Superior temporal gyrus (tissue), 1 donor: ENCODE measurements around the gene NANP.

ENCODE experiments used
- DNase-seq: peaks from one replicate; pipeline ENCODE4 v3.0.0-alpha.2; 2016; ENCODE audit errors: extremely low spot score

The NANP gene

DNA sequence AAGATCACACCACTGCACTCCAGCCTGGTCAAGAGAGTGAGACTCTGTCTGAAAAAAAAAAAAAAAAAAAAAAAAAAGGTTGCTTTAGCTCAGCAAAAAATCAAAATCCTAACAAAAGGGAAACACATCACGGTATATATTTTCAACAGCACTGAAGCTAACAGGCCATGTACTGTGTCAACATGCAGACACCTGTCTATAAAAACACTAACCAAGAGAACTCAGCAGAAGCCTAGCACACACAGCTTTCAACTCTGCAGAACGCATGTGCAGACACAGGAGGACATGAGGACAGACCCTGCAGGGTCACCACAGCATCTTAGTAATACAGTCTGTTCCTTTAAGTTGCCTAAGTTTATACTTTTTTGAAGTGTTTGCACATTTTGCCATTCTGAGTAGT is 52.0 kb downstream of the NANP start:
- DNase-seq = no peak

DNA sequence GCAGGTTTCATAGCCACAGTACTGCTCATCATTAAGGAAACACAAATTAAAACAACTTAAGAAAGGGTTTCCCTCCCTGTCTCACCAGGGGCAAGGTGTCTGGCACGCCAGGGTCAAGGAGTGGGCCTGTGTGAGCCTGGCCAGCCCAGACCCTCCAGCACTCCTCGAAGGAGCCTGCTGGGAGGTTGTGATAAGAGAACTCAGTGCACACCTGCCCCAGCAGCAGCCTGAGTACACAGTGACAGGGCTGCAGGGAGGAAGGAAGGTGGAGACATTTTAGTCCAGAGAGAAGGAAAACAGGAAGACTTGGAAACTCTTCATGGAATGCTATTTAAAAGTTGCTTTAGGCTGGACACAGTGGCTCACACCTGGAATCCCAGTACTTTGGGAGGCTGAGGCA is 52.6 kb downstream of the NANP start:
- DNase-seq = no peak

DNA sequence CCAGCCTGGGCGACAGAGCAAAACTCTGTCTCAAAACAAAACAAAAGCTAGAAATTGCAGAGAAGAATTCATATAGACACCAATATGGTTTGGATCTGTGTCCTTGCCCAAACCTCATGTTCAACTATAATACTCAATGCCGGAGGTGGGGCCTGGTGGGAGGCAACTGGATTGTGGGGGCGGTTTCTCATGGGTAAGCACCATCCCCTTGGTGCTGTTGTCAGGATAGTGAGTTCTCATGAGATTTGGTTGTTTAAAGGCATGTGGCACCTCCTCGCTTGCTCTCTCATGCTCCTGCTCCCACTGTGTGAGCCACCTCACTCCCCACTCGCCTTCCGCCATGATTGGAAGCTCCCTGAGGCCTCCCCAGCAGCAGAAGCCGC is 53.7 kb downstream of the NANP start:
- DNase-seq = no peak

DNA sequence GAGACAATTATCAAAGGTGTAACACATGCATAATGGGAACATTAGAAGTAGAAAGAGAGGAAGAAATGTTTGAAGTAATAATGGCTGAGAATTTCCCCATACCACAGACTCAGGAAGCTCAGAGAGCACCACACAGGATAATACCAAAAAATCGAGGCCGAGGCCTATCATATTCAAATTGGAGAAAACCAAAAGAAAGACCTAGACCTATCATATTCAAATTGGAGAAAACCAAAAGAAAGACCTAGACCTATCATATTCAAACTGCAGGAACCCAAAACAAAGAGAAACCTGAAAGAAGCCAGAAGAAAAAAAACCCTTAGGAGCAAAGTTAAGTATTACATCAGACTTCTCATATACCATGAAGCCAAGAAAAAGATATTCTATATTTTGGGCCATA is 56.5 kb downstream of the NANP start:
- DNase-seq = no peak

DNA sequence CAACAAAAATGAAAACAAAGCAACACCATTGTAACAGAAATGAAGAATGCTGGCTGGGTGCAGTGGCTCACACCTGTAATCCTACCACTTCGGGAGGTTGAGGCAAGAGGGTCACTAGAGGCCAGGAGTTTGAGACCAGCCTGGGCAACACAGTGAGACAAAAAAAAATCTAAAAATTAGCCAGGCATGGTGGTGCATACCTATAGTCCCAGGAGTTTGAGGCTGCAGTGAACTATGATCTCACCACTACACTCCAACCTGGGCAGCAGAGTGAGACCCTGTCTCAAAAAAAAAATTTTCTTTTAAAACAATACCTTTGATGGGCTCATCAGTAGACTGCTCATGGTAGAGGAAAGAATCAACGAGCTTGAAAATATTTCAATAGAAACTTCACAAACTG is 57.0 kb downstream of the NANP start:
- no peak for DNase-seq

DNA sequence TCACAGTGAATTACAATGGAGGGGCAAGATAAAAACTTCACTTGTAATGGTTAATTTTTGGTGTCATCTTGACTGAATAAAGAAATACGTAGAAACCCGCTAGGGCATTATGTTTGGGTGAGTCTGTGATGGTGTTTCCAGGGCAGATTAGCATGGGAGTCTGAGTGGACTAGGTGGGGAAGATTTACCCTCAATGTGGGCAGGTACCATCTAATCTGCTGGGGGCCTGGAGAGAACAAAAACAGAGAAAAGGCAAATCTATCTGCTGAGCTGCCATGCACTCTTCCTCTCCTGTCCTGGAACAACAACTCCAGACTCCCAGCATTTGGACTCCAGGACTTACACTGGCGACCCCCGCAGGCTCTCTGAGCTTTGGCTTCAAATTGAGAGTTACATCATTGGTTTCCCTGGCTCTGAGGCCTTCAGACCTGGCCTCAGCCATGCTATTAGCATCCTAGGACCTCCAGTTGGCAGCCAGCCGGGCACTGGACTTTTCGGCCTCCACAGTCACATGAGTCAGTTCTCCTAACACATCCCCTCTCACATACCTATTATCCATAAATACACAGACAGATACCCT is 58.1 kb downstream of the NANP start:
- no peak for DNase-seq

DNA sequence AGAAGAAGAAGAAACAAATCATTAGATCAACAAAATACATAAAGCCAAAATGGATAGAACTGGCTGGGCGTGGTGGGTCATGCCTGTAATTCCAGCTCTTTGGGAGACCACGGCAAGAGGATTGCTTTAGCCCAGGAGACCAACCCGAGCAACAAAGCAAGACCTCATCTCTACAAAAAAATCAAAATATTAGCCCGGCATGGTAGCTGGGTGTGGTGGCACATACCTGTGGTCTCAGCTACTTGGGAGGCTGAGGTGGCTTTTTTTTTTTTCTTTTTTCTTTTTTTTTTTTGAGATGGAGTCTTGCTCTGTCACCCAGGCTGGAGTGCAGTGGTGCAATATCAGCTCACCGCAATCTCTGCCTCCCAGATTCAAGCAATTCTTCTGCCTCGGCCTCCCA is 59.9 kb downstream of the NANP start:
- no peak for DNase-seq

DNA sequence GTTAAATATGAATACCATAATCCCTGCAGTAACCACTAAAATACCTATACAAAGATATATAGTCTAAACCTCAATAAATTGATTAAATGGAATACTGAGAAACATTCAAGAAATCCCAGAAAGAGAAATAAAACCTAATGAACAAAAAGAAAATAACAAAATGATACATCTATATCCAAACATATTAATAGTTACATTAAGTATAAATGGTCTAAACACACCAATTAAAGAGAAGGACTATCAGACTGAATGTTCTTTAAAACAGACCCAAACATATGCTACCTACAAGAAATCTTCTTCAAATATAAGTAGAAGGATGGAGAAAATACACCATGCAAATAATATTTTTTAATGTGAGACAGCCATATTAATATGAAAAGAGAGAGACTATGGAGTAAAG is 60.5 kb downstream of the NANP start:
- DNase-seq = no peak
